Measurements from ENCODE around the gene PIM1. TPM values are rescaled to one million over a fixed set of nuclear protein-coding genes. Genes with fewer than 3 reads are reported as not detected.

PIM1 gene
- total and polyA plus RNA-seq, 9 of the 15 experiments (the other 6 are each of a cell fraction or from before 2014, with no cell fraction given): 19.0 to 789 (median 212) TPM

DNA sequence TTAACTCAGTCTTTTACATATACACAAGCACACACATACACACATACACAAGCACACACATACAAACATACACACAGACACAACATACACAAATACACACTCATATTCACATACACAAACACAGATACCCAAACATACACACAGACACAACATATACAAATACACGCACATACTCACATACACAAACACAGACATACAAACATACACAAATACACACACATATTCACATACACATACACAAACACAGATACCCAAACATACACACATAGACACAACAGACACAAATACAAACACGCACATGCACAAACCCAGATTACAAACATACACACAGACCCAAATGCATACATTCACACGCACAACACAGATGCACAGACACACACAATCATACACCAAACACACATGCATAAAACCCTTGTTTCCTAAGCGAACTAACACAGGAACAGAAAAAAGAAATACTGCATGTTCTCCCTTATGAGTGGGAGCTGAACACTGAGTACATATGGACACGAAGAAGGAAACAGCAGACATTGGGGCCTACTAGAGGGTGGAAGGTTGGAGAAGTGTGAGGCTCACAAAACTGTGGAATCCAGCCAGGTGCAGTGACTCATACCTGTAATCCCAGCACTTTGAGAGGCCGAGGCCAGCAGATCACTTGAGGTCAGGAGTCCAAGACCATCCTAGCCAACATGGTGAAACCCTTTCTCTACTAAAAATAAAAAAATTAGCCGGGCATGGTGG lies 34.2 kb downstream of the PIM1 start (continued):
- TF ChIP-seq, protein P1, sequence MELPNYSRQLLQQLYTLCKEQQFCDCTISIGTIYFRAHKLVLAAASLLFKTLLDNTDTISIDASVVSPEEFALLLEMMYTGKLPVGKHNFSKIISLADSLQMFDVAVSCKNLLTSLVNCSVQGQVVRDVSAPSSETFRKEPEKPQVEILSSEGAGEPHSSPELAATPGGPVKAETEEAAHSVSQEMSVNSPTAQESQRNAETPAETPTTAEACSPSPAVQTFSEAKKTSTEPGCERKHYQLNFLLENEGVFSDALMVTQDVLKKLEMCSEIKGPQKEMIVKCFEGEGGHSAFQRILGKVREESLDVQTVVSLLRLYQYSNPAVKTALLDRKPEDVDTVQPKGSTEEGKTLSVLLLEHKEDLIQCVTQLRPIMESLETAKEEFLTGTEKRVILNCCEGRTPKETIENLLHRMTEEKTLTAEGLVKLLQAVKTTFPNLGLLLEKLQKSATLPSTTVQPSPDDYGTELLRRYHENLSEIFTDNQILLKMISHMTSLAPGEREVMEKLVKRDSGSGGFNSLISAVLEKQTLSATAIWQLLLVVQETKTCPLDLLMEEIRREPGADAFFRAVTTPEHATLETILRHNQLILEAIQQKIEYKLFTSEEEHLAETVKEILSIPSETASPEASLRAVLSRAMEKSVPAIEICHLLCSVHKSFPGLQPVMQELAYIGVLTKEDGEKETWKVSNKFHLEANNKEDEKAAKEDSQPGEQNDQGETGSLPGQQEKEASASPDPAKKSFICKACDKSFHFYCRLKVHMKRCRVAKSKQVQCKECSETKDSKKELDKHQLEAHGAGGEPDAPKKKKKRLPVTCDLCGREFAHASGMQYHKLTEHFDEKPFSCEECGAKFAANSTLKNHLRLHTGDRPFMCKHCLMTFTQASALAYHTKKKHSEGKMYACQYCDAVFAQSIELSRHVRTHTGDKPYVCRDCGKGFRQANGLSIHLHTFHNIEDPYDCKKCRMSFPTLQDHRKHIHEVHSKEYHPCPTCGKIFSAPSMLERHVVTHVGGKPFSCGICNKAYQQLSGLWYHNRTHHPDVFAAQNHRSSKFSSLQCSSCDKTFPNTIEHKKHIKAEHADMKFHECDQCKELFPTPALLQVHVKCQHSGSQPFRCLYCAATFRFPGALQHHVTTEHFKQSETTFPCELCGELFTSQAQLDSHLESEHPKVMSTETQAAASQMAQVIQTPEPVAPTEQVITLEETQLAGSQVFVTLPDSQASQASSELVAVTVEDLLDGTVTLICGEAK (IDR thresholded peaks at IDR 0.05): peak; percentile 74
- TF ChIP-seq, protein P1 (CRISPR knock-in tag; IDR thresholded peaks at IDR 0.05): no peak
- TF ChIP-seq CC2D1A (IDR thresholded peaks at IDR 0.05): no peak; the same call in none of the 2 replicates
- TF ChIP-seq NFIC (IDR thresholded peaks at IDR 0.05): peak; percentile 95
- TF ChIP-seq ETV1 (tag; conservative IDR thresholded peaks at IDR 0.05; ENCODE audit: low read depth): no peak; the same call in 1 of the 2 replicates
- TF ChIP-seq HDAC2 (IDR thresholded peaks at IDR 0.05): peak; percentile 66; the same call in 1 of the 2 replicates
- TF ChIP-seq RNF2 (IDR thresholded peaks at IDR 0.05): 0 out of 2 replicates have a peak, but pooled peaks have one; percentile 41
- TF ChIP-seq MTA2 (IDR thresholded peaks at IDR 0.05; ENCODE audit: low read depth): no peak
- TF ChIP-seq NCOA4 (IDR thresholded peaks at IDR 0.05; ENCODE audit: partially characterized antibody): peak; percentile 87
- TF ChIP-seq, protein P2, sequence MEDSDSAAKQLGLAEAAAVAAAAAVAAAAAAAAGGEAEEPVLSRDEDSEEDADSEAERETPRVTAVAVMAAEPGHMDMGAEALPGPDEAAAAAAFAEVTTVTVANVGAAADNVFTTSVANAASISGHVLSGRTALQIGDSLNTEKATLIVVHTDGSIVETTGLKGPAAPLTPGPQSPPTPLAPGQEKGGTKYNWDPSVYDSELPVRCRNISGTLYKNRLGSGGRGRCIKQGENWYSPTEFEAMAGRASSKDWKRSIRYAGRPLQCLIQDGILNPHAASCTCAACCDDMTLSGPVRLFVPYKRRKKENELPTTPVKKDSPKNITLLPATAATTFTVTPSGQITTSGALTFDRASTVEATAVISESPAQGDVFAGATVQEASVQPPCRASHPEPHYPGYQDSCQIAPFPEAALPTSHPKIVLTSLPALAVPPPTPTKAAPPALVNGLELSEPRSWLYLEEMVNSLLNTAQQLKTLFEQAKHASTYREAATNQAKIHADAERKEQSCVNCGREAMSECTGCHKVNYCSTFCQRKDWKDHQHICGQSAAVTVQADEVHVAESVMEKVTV (CRISPR knock-in tag; IDR thresholded peaks at IDR 0.05): no peak
- TF ChIP-seq ZNF583 (CRISPR knock-in tag; IDR thresholded peaks at IDR 0.05): peak; percentile 87
- TF ChIP-seq ZNF184 (CRISPR knock-in tag; IDR thresholded peaks at IDR 0.05): no peak
- TF ChIP-seq, protein P3, sequence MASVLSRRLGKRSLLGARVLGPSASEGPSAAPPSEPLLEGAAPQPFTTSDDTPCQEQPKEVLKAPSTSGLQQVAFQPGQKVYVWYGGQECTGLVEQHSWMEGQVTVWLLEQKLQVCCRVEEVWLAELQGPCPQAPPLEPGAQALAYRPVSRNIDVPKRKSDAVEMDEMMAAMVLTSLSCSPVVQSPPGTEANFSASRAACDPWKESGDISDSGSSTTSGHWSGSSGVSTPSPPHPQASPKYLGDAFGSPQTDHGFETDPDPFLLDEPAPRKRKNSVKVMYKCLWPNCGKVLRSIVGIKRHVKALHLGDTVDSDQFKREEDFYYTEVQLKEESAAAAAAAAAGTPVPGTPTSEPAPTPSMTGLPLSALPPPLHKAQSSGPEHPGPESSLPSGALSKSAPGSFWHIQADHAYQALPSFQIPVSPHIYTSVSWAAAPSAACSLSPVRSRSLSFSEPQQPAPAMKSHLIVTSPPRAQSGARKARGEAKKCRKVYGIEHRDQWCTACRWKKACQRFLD (CRISPR knock-in tag; IDR thresholded peaks at IDR 0.05): no peak; the same call in 1 of the 2 replicates
- TF ChIP-seq ZBTB17 (CRISPR knock-in tag; IDR thresholded peaks at IDR 0.05): peak; percentile 50; the same call in 1 of the 2 replicates
